GM12878 (cell line): ENCODE results near the gene SRF. TPM values are rescaled to one million over a fixed set of nuclear protein-coding genes. Genes with fewer than 3 reads are reported as not detected.
A peak's percentile ranks its signal among the peaks of the same experiment; 100 is the strongest.

ENCODE experiments used
- ATAC-seq: fragments of 200-7000 bp; cut with Tn5 transposase; 3 replicates; pipeline ENCODE4 v1.9.1; 2020; ENCODE audit warnings: mild to moderate bottlenecking, moderate library complexity
- BruUV-seq: library from RNA; stranded (reverse); fragments of 400-500 nt; replicated peaks from 2 replicates; lab custom pipeline; 2021; lab: Mats Ljungman, UMichigan
- CTCF ChIA-PET: fragments of 300-600 bp; sonication (Branson Sonifier 250); formaldehyde crosslinking; extraction: SDS; loops from one replicate; lab custom pipeline; 2021; ENCODE audit warnings: inconsistent platforms; lab: Yijun Ruan, JAX
- POLR2A ChIA-PET: fragments of 350-600 bp; formaldehyde crosslinking; extraction: SDS; loops from one replicate; lab custom pipeline; 2021; ENCODE audit warnings: inconsistent platforms; lab: Charles Lee
- RAD21 ChIA-PET: fragments of 300-600 bp; sonication (Branson Sonifier 250); formaldehyde crosslinking; loops from one replicate; lab custom pipeline; 2023; ENCODE audit warnings: antibody characterized with exemption; ENCODE audit not compliant: unreplicated experiment; lab: Charles Lee
- SMC1A ChIA-PET: fragments of 300-600 bp; sonication (Branson Sonifier 250); formaldehyde crosslinking; loops from one replicate; lab custom pipeline; 2023; ENCODE audit not compliant: unreplicated experiment, uncharacterized antibody; lab: Charles Lee
- DNase-seq: peaks from one replicate; pipeline ENCODE4 v3.0.0-alpha.2; 2011; ENCODE audit warnings: low read depth, low spot score
- FAIRE-seq: peaks from 3 replicates; lab custom pipeline; 2011; peaks lifted over from hg19 to GRCh38; lab: Jason Lieb, UNC
- H2AFZ ChIP-seq: 2 replicates; pipeline ENCODE4 v1.6.0; 2011; ENCODE audit warnings: low read depth, low read length, control low read depth; ENCODE audit not compliant: control insufficient read depth
- H3K27ac ChIP-seq: 2 replicates; pipeline ENCODE4 v1.5.1; 2011; ENCODE audit warnings: control low read depth; ENCODE audit not compliant: control insufficient read depth, insufficient read depth
- H3K27me3 ChIP-seq, 2 experiments: replicated peaks in 1 of 2; 2 replicates each; pipeline versions ENCODE4 v1.6.0 to v1.6.1; 2011; ENCODE audit warnings: low read length in 1 of 2; ENCODE audit not compliant: control insufficient read depth in 2 of 2, insufficient read depth in 2 of 2
- H3K36me3 ChIP-seq, 2 experiments: 2 replicates each; pipeline ENCODE4 v1.5.1; 2011; ENCODE audit warnings: low read length in 1 of 2; ENCODE audit not compliant: control insufficient read depth in 2 of 2, insufficient read depth in 2 of 2
- H3K4me1 ChIP-seq: 2 replicates; pipeline ENCODE4 v1.6.1; 2011; ENCODE audit warnings: mild to moderate bottlenecking, low read length, moderate library complexity, mixed read lengths; ENCODE audit not compliant: control insufficient read depth, insufficient read depth
- H3K4me2 ChIP-seq: 2 replicates; pipeline ENCODE4 v1.6.0; 2011; ENCODE audit warnings: control low read depth; ENCODE audit not compliant: control insufficient read depth, insufficient read depth
- H3K4me3 ChIP-seq: fragments of 200-600 bp; sonication (generic); 2 replicates; pipeline ENCODE4 v1.5.1; 2016
- H3K79me2 ChIP-seq: 2 replicates; pipeline ENCODE4 v1.6.0; 2011; ENCODE audit warnings: low read length; ENCODE audit not compliant: control insufficient read depth, insufficient read depth
- H3K9ac ChIP-seq: 2 replicates; pipeline ENCODE4 v1.8.0; 2011; ENCODE audit warnings: low read length, control low read depth, mixed read lengths; ENCODE audit not compliant: control insufficient read depth, insufficient read depth
- H3K9me3 ChIP-seq: replicated peaks from 3 replicates; pipeline ENCODE4 v1.5.1; 2011; ENCODE audit warnings: mild to moderate bottlenecking, low read length; ENCODE audit not compliant: control insufficient read depth, insufficient read depth
- H4K20me1 ChIP-seq: 2 replicates; pipeline ENCODE4 v1.6.0; 2011; ENCODE audit not compliant: control insufficient read depth, insufficient read depth
- PBX3 ChIP-seq: IDR thresholded peaks from 2 replicates; pipeline ENCODE4 v1.6.1; 2011; ENCODE audit warnings: mild to moderate bottlenecking, low read depth, low read length, moderate library complexity; ENCODE audit not compliant: insufficient replicate concordance
- PKNOX1 ChIP-seq: fragments of 450-650 bp; IDR thresholded peaks from 2 replicates; pipeline ENCODE4 v1.6.1; 2016; ENCODE audit warnings: mild to moderate bottlenecking
- POU2F2 ChIP-seq: IDR thresholded peaks from 3 replicates; pipeline ENCODE4 v1.6.1; 2011; ENCODE audit warnings: low read depth, mild to moderate bottlenecking, low read length, borderline replicate concordance
- WGBS: methylation state at CpG from one replicate; pipeline ENCODE4 v1.1.6; 2016; ENCODE audit warnings: low lambda C conversion rate; ENCODE audit not compliant: insufficient replicate concordance, insufficient coverage; ENCODE audit errors: missing lambda C conversion rate; 5-methylcytosine and 5-hydroxymethylcytosine counted together
- in situ Hi-C: fragments of 300-500 bp; cut with MboI; formaldehyde crosslinking; loops from 9 replicates; pipeline ENCODE4 v1.14.3; 2018; ENCODE audit warnings: mixed read lengths
- intact Hi-C: fragments of 100-400 bp; cut with micrococcal nuclease; formaldehyde crosslinking; loops from one replicate; pipeline ENCODE4 v1.14.2; 2022; ENCODE audit not compliant: unreplicated experiment
- polyA plus RNA-seq, 11 experiments: library from polyadenylated mRNA; depleted of rRNA in 4 of 11; unstranded in 6 of 11; stranded (reverse) in 5 of 11; fragments of >200 nt; fragmentation: Nextera tagmentation in 4 of 11; fragmentation: Illumina TruSeq in 1 of 11; extraction: Ambion mirVana in 4 of 11; extraction: Trizol in 1 of 11; gene quantifications; 1 replicate in 1 of 11; 2 replicates in 10 of 11; pipeline versions ENCODE4 v1.2.1 to v1.2.3, GENCODE V29; 2011 to 2016; ENCODE audit warnings: inconsistent platforms in 2 of 11, missing spikeins in 2 of 11, low read depth in 1 of 11
- total RNA-seq, 4 experiments: library from RNA; depleted of rRNA in 3 of 4; stranded (reverse); fragments of >200 nt in 3 of 4; fragmentation: Illumina TruSeq in 1 of 4; extraction: Trizol in 1 of 4; gene quantifications; 2 replicates each; pipeline versions ENCODE4 v1.2.1 to v1.2.3, GENCODE V29; 2013 to 2021

Gene SRF
- total and polyA plus RNA-seq, 10 of the 15 experiments (the other 5 are each of a cell fraction or from before 2014, with no cell fraction given) = 2.3 to 56.3 (median 28.2) TPM

GRCh38 chr6:43125555-43125954, 45.5 kb upstream of the SRF start:
- BruUV-seq = no TSS peak
- ChIA-PET RAD21 (interaction anchor here (1.5 kb wide), 1 partner anchor 48 kb away, joined by 3 read pairs; no protein-coding TSS in a partner anchor), POLR2A (interaction anchor here (0.5 to 0.6 kb wide), 2 partner anchors 343 to 426 kb away, joined by 3 read pairs; no protein-coding TSS in a partner anchor), SMC1A (interaction anchor here (0.5 to 1.5 kb wide), 3 partner anchors 18 to 54 kb away, joined by 3 to 5 read pairs (median 3); no protein-coding TSS in a partner anchor), CTCF (interaction anchor here (0.8 to 1.4 kb wide), 4 partner anchors 12 to 93 kb away, joined by 3 to 6 read pairs (median 3); partner anchors contain the start of gene CUL7)
- intact Hi-C loops (no loop called here), in situ Hi-C loops (no loop called here)
- H3K36me3 ChIP-seq = no peaks in the 10 kb centered on the region
- H3K4me2 ChIP-seq = no peak overlapping the region
- ATAC-seq (no peak), FAIRE-seq (no peak), DNase-seq (no peak)
- peaks cover 0 to 1% of the 10 kb centered on the region in 2 experiments; a peak in 1 of 4 replicates for H3K27me3 ChIP-seq
- H4K20me1 ChIP-seq = no peaks in the 10 kb centered on the region
- no peak overlapping the region for H3K9ac ChIP-seq
- H3K4me1 ChIP-seq = no peaks in the 10 kb centered on the region
- H2AFZ ChIP-seq = no peak overlapping the region
- no peaks in the 10 kb centered on the region for H3K9me3 ChIP-seq
- H3K27ac ChIP-seq = no peak overlapping the region
- WGBS = 41% methylated on average over 1 of the region's 1 CpG
- no peak overlapping the region for H3K4me3 ChIP-seq
- no peaks in the 10 kb centered on the region for H3K79me2 ChIP-seq
- TF ChIP-seq PKNOX1 (no peak), POU2F2 (no peak), PBX3 (peak; percentile 9)
